GM18951 (cell line): ENCODE results near the gene AGPAT2.
A peak's percentile ranks its signal among the peaks of the same experiment; 100 is the strongest.

Experiments
- POLR2A ChIP-seq: IDR thresholded peaks from 4 replicates; pipeline ENCODE4 v1.6.1; 2011; ENCODE audit warnings: mild to moderate bottlenecking; ENCODE audit not compliant: insufficient read length, insufficient read depth; ENCODE audit errors: extremely low read depth
- in situ Hi-C: fragments of 300-500 bp; cut with MboI; formaldehyde crosslinking; loops from one replicate; pipeline ENCODE4 v1.12.0; 2022; ENCODE audit warnings: low sequenced_read_pairs, mixed read lengths, inconsistent platforms; ENCODE audit not compliant: unreplicated experiment

AGPAT2 gene

GRCh38 chr9:136724772-136725171 lies 37.5 kb upstream of the AGPAT2 start:
- TF ChIP-seq POLR2A = no peak
- in situ Hi-C loops = no loop called here

- no peak for TF ChIP-seq POLR2A
- in situ Hi-C loops = no loop called here
Measured at GRCh38 chr9:136723989-136724388, 36.7 kb upstream of the AGPAT2 start.

- TF ChIP-seq POLR2A = peak; percentile 33
- in situ Hi-C loops = no loop called here
Measured at GRCh38 chr9:136723362-136723976, 36.2 kb upstream of the AGPAT2 start.

GRCh38 chr9:136722969-136723356 lies 35.7 kb upstream of the AGPAT2 start:
- TF ChIP-seq POLR2A = no peak
- in situ Hi-C loops = no loop called here

- peak; percentile 8 for TF ChIP-seq POLR2A
- in situ Hi-C loops = no loop called here
Measured at GRCh38 chr9:136722093-136722968, 35.1 kb upstream of the AGPAT2 start.

- in situ Hi-C loops = no loop called here
- TF ChIP-seq POLR2A = peak; percentile 16
Measured at GRCh38 chr9:136721339-136722092, 34.3 kb upstream of the AGPAT2 start.

GRCh38 chr9:136720898-136721338 lies 33.7 kb upstream of the AGPAT2 start:
- no peak for TF ChIP-seq POLR2A
- in situ Hi-C loops = no loop called here

GRCh38 chr9:136720251-136720897 lies 33.1 kb upstream of the AGPAT2 start:
- in situ Hi-C loops = no loop called here

GRCh38 chr9:136719195-136719880 lies 32.1 kb upstream of the AGPAT2 start:
- in situ Hi-C loops = no loop called here
- TF ChIP-seq POLR2A = no peak

More at GRCh38 chr9:136720251-136720897, 33.1 kb upstream of the AGPAT2 start:
- no peak for TF ChIP-seq POLR2A

GRCh38 chr9:136718345-136719194 lies 31.3 kb upstream of the AGPAT2 start:
- in situ Hi-C loops = no loop called here
- no peak for TF ChIP-seq POLR2A

GRCh38 chr9:136717399-136717798 lies 30.1 kb upstream of the AGPAT2 start:
- in situ Hi-C loops = no loop called here
- no peak for TF ChIP-seq POLR2A

GRCh38 chr9:136714893-136715274 lies 27.6 kb upstream of the AGPAT2 start:
- TF ChIP-seq POLR2A = no peak
- in situ Hi-C loops = no loop called here
